GM18520 (cell line): ENCODE measurements around the gene SLC17A2.

ENCODE experiments used
- ATAC-seq: cut with Tn5 transposase; IDR thresholded peaks from one replicate; pipeline ENCODE4 v1.9.1; 2021; ENCODE audit not compliant: unreplicated experiment

The SLC17A2 gene

GRCh38 chr6:25930532-25931410, at the start of gene SLC17A2:
Gene SLC17A2 (minus strand): TSS chr6:25930691. CDS start chr6:25925796, 4,895 bp downstream.
- ATAC-seq = no peak

GRCh38 chr6:25975923-25976560, 45.6 kb upstream of the SLC17A2 start:
- no peak for ATAC-seq

GRCh38 chr6:25973923-25974555, 43.5 kb upstream of the SLC17A2 start:
- ATAC-seq = no peak

GRCh38 chr6:25972902-25973301, 42.4 kb upstream of the SLC17A2 start:
- no peak for ATAC-seq

- no peak for ATAC-seq
These were observed 41.6 kb upstream of the SLC17A2 start for GRCh38 chr6:25972128-25972527.

GRCh38 chr6:25971187-25971821, 40.8 kb upstream of the SLC17A2 start:
- ATAC-seq = no peak

- ATAC-seq = no peak
These were observed 38.3 kb upstream of the SLC17A2 start for GRCh38 chr6:25968769-25969168.

GRCh38 chr6:25966711-25967110, 36.2 kb upstream of the SLC17A2 start:
- no peak for ATAC-seq

- ATAC-seq = no peak
These were observed 34.6 kb upstream of the SLC17A2 start for GRCh38 chr6:25965058-25965457.

GRCh38 chr6:25963426-25964123, 33.1 kb upstream of the SLC17A2 start:
- ATAC-seq = no peak

GRCh38 chr6:25962149-25963127, 31.9 kb upstream of the SLC17A2 start, which contains the start of gene TRIM38:
Gene TRIM38 (plus strand): TSS chr6:25962802. CDS start chr6:25966523, 3,721 bp downstream.
- peak; percentile 65 for ATAC-seq

GRCh38 chr6:25961619-25962148, 31.2 kb upstream of the SLC17A2 start:
- ATAC-seq = no peak

GRCh38 chr6:25960734-25961133, 30.2 kb upstream of the SLC17A2 start:
- ATAC-seq = no peak

- ATAC-seq = no peak
These were observed 29.5 kb upstream of the SLC17A2 start for GRCh38 chr6:25959890-25960536.

- ATAC-seq = no peak
These were observed 28.2 kb upstream of the SLC17A2 start for GRCh38 chr6:25958700-25959162.

GRCh38 chr6:25956226-25956625, 25.7 kb upstream of the SLC17A2 start:
- no peak for ATAC-seq

GRCh38 chr6:25954756-25955155, 24.3 kb upstream of the SLC17A2 start:
- ATAC-seq = no peak

- no peak for ATAC-seq
These were observed 23.2 kb upstream of the SLC17A2 start for GRCh38 chr6:25953733-25954132.

- no peak for ATAC-seq
These were observed 22.0 kb upstream of the SLC17A2 start for GRCh38 chr6:25952535-25952934.
